ENCODE measurements around the gene TOX3. TPM values are rescaled to one million over a fixed set of nuclear protein-coding genes. Genes with fewer than 3 reads are reported as not detected.

The TOX3 gene
- total and polyA plus RNA-seq, 2 of the 13 experiments (the other 11 are each of a cell fraction or from before 2014, with no cell fraction given): 14.5 to 98.6 TPM

GRCh38 chr16:52492789-52493357, 54.1 kb downstream of the TOX3 start (continued):
- peak; percentile 22; the same call in 1 of the 2 replicates for TF ChIP-seq RXRA (CRISPR knock-in tag; IDR thresholded peaks at IDR 0.05)
- peak in 1 of 2 experiments; percentile 56; a peak in 1 of 4 replicates for TF ChIP-seq KLF16 (CRISPR knock-in tag; IDR thresholded peaks at IDR 0.05)
- peak; percentile 94 for TF ChIP-seq PPARG (CRISPR knock-in tag; conservative IDR thresholded peaks at IDR 0.05)
- TF ChIP-seq KLF6 (CRISPR knock-in tag; IDR thresholded peaks at IDR 0.05): peak; percentile 80
- 0 out of 2 replicates have a peak, but pooled peaks have one; percentile 27 for TF ChIP-seq GATAD1 (CRISPR knock-in tag; IDR thresholded peaks at IDR 0.05)
- TF ChIP-seq HMGXB3 (CRISPR knock-in tag; IDR thresholded peaks at IDR 0.05; ENCODE audit: borderline replicate concordance): peak; percentile 79; the same call in 1 of the 2 replicates
- TF ChIP-seq, protein P1, sequence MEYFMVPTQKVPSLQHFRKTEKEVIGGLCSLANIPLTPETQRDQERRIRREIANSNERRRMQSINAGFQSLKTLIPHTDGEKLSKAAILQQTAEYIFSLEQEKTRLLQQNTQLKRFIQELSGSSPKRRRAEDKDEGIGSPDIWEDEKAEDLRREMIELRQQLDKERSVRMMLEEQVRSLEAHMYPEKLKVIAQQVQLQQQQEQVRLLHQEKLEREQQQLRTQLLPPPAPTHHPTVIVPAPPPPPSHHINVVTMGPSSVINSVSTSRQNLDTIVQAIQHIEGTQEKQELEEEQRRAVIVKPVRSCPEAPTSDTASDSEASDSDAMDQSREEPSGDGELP (IDR thresholded peaks at IDR 0.05; ENCODE audit: borderline replicate concordance, low read depth): peak; percentile 93
- TF ChIP-seq HOXA3 (CRISPR knock-in tag; IDR thresholded peaks at IDR 0.05): peak; percentile 24; the same call in 1 of the 2 replicates
- TF ChIP-seq XBP1 (CRISPR knock-in tag; IDR thresholded peaks at IDR 0.05): 0 out of 2 replicates have a peak, but pooled peaks have one; percentile 67
- TF ChIP-seq HDAC1 (CRISPR knock-in tag; IDR thresholded peaks at IDR 0.05): peak; percentile 90
- peak; percentile 80 for TF ChIP-seq MED13 (CRISPR knock-in tag; IDR thresholded peaks at IDR 0.05)
- no peak for TF ChIP-seq TCF12 (IDR thresholded peaks at IDR 0.05)
- peak; percentile 96 for TF ChIP-seq TCF12 (CRISPR knock-in tag; IDR thresholded peaks at IDR 0.05)
- TF ChIP-seq, protein P2, sequence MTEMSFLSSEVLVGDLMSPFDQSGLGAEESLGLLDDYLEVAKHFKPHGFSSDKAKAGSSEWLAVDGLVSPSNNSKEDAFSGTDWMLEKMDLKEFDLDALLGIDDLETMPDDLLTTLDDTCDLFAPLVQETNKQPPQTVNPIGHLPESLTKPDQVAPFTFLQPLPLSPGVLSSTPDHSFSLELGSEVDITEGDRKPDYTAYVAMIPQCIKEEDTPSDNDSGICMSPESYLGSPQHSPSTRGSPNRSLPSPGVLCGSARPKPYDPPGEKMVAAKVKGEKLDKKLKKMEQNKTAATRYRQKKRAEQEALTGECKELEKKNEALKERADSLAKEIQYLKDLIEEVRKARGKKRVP (CRISPR knock-in tag; IDR thresholded peaks at IDR 0.05): peak in 1 of 2 experiments; percentile 88; a peak in 2 of 4 replicates
- TF ChIP-seq, protein P3, sequence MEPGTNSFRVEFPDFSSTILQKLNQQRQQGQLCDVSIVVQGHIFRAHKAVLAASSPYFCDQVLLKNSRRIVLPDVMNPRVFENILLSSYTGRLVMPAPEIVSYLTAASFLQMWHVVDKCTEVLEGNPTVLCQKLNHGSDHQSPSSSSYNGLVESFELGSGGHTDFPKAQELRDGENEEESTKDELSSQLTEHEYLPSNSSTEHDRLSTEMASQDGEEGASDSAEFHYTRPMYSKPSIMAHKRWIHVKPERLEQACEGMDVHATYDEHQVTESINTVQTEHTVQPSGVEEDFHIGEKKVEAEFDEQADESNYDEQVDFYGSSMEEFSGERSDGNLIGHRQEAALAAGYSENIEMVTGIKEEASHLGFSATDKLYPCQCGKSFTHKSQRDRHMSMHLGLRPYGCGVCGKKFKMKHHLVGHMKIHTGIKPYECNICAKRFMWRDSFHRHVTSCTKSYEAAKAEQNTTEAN (CRISPR knock-in tag; conservative IDR thresholded peaks at IDR 0.05): peak; percentile 74
- TF ChIP-seq, protein P4, sequence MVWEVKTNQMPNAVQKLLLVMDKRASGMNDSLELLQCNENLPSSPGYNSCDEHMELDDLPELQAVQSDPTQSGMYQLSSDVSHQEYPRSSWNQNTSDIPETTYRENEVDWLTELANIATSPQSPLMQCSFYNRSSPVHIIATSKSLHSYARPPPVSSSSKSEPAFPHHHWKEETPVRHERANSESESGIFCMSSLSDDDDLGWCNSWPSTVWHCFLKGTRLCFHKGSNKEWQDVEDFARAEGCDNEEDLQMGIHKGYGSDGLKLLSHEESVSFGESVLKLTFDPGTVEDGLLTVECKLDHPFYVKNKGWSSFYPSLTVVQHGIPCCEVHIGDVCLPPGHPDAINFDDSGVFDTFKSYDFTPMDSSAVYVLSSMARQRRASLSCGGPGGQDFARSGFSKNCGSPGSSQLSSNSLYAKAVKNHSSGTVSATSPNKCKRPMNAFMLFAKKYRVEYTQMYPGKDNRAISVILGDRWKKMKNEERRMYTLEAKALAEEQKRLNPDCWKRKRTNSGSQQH (CRISPR knock-in tag; IDR thresholded peaks at IDR 0.05; ENCODE audit: low read depth): 0 out of 2 replicates have a peak, but pooled peaks have one; percentile 7
- TF ChIP-seq CSRNP1 (CRISPR knock-in tag; IDR thresholded peaks at IDR 0.05): peak; percentile 27; the same call in 1 of the 2 replicates
- TF ChIP-seq FOXC1 (CRISPR knock-in tag; IDR thresholded peaks at IDR 0.05; ENCODE audit: borderline replicate concordance): no peak
- TF ChIP-seq TCF7 (IDR thresholded peaks at IDR 0.05; ENCODE audit: low read depth): peak; percentile 96
